ENCODE results near the gene C14orf132. TPM values are rescaled to one million over a fixed set of nuclear protein-coding genes. Genes with fewer than 3 reads are reported as not detected.

Gene C14orf132
- total and polyA plus RNA-seq, 2 donors (not counting 1 experiment from before 2014, with no cell fraction given), result 0.30 to 0.85 TPM

GRCh38 chr14:96118391-96118790 lies 79.2 kb downstream of the C14orf132 start:
- WGBS (ENCODE audit: insufficient coverage), result no CpG with 5 or more reads among the region's 3 CpGs
- ChIA-PET POLR2A (no interaction called here), CTCF (interaction anchor here (1.1 kb wide), 1 partner anchor 9 kb away, joined by 3 read pairs; no protein-coding TSS in a partner anchor)
- Histone ChIP-seq H3K27me3 (replicated peaks in 1 of 4; ENCODE audit: control extremely low read depth in 1 of 4, control insufficient read depth in 3 of 4, insufficient read depth in 4 of 4, low read length in 3 of 4) (peaks cover 0 to 8% (median 3%) of the 10 kb centered on the region in 4 experiments), H3K9me3 (ENCODE audit: control extremely low read depth in 1 of 3, control insufficient read depth in 2 of 3, insufficient read depth in 1 of 3, low read length in 2 of 3) (peaks cover 0 to 6% (median 3%) of the 10 kb centered on the region in 3 donors), H3K9ac (ENCODE audit: low read length) (no peak overlapping the region), H3K27ac (ENCODE audit: low read length in 2 of 2) (no peak overlapping the region), H4K20me1 (ENCODE audit: control insufficient read depth, insufficient read depth, low read length, poor library complexity, severe bottlenecking) (no peaks in the 10 kb centered on the region), H2AFZ (ENCODE audit: insufficient read depth, low read depth, low read length, poor library complexity, severe bottlenecking) (no peak overlapping the region), H3K36me3 (replicated peaks in 1 of 2; ENCODE audit: control extremely low read depth in 1 of 2, control insufficient read depth in 1 of 2, extremely low read depth in 1 of 2, insufficient read depth in 2 of 2, low read length in 1 of 2) (no peaks in the 10 kb centered on the region), H3K79me2 (ENCODE audit: control insufficient read depth, insufficient read depth, low read length) (no peaks in the 10 kb centered on the region), H3K4me3 (ENCODE audit: control extremely low read depth in 1 of 5, extremely low read depth in 1 of 5, insufficient read depth in 1 of 5, low read depth in 2 of 5, low read length in 4 of 5) (no peak overlapping the region), H3K4me2 (replicated peaks; ENCODE audit: low read depth, low read length, poor library complexity, severe bottlenecking) (no peak overlapping the region), H3K4me1 (ENCODE audit: control insufficient read depth in 2 of 2, insufficient read depth in 2 of 2, low read length in 2 of 2) (peaks cover 0 to 2% of the 10 kb centered on the region in 2 donors)
- Mint-ChIP-seq H3K27ac (no peak overlapping the region), H3K9me3 (ENCODE audit: insufficient read depth) (peaks cover 2% of the 10 kb centered on the region), H3K27me3 (peaks cover 9% of the 10 kb centered on the region), H3K4me3 (no peak overlapping the region), H3K4me1 (peaks cover 1% of the 10 kb centered on the region)
- TF ChIP-seq CTCF (IDR thresholded peaks at IDR 0.05) (no peak), EZH2 (IDR thresholded peaks at IDR 0.05; ENCODE audit: borderline replicate concordance, insufficient read depth, low read depth, low read length, poor library complexity, severe bottlenecking) (no peak)
- intact Hi-C loops (cut with micrococcal nuclease), result no loop called here
- no peak for DNase-seq
- no peak for ATAC-seq (ENCODE audit: low read depth)

GRCh38 chr14:96119947-96120346 lies 80.8 kb downstream of the C14orf132 start:
- Mint-ChIP-seq H3K9me3 (ENCODE audit: insufficient read depth) (peaks cover 2% of the 10 kb centered on the region), H3K4me1 (peaks cover 12% of the 10 kb centered on the region), H3K27ac (no peak overlapping the region), H3K4me3 (no peak overlapping the region), H3K27me3 (peaks cover 9% of the 10 kb centered on the region)
- peaks cover 0 to 6% (median 0%) of the 10 kb centered on the region in 3 donors for H3K9me3 ChIP-seq (ENCODE audit: control extremely low read depth in 1 of 3, control insufficient read depth in 2 of 3, insufficient read depth in 1 of 3, low read length in 2 of 3)
- H3K9ac ChIP-seq (ENCODE audit: low read length), result no peak overlapping the region
- no peak overlapping the region for H3K4me3 ChIP-seq (ENCODE audit: control extremely low read depth in 1 of 5, extremely low read depth in 1 of 5, insufficient read depth in 1 of 5, low read depth in 2 of 5, low read length in 4 of 5)
- TF ChIP-seq EZH2 (IDR thresholded peaks at IDR 0.05; ENCODE audit: borderline replicate concordance, insufficient read depth, low read depth, low read length, poor library complexity, severe bottlenecking), result no peak
- TF ChIP-seq CTCF (IDR thresholded peaks at IDR 0.05), result no peak
- no peak overlapping the region for H3K27ac ChIP-seq (ENCODE audit: low read length in 2 of 2)
- ChIA-PET POLR2A (no interaction called here), CTCF (no interaction called here)
- ATAC-seq (ENCODE audit: low read depth), result no peak
- H3K27me3 ChIP-seq (replicated peaks in 1 of 4; ENCODE audit: control extremely low read depth in 1 of 4, control insufficient read depth in 3 of 4, insufficient read depth in 4 of 4, low read length in 3 of 4), result peaks cover 0 to 8% (median 3%) of the 10 kb centered on the region in 4 experiments
- H3K4me2 ChIP-seq (replicated peaks; ENCODE audit: low read depth, low read length, poor library complexity, severe bottlenecking), result no peak overlapping the region
- H4K20me1 ChIP-seq (ENCODE audit: control insufficient read depth, insufficient read depth, low read length, poor library complexity, severe bottlenecking), result no peaks in the 10 kb centered on the region
- intact Hi-C loops (cut with micrococcal nuclease), result no loop called here
- peaks cover 0 to 13% of the 10 kb centered on the region in 2 donors for H3K4me1 ChIP-seq (ENCODE audit: control insufficient read depth in 2 of 2, insufficient read depth in 2 of 2, low read length in 2 of 2)
- no peaks in the 10 kb centered on the region for H3K79me2 ChIP-seq (ENCODE audit: control insufficient read depth, insufficient read depth, low read length)
- WGBS (ENCODE audit: insufficient coverage), result 100% methylated on average over 1 of the region's 2 CpGs
- DNase-seq, result no peak
- H3K36me3 ChIP-seq (replicated peaks in 1 of 2; ENCODE audit: control extremely low read depth in 1 of 2, control insufficient read depth in 1 of 2, extremely low read depth in 1 of 2, insufficient read depth in 2 of 2, low read length in 1 of 2), result no peaks in the 10 kb centered on the region
- H2AFZ ChIP-seq (ENCODE audit: insufficient read depth, low read depth, low read length, poor library complexity, severe bottlenecking), result no peak overlapping the region

Measured in B cell (primary cell).